ENCODE measurements around the gene CFAP68.

DNA sequence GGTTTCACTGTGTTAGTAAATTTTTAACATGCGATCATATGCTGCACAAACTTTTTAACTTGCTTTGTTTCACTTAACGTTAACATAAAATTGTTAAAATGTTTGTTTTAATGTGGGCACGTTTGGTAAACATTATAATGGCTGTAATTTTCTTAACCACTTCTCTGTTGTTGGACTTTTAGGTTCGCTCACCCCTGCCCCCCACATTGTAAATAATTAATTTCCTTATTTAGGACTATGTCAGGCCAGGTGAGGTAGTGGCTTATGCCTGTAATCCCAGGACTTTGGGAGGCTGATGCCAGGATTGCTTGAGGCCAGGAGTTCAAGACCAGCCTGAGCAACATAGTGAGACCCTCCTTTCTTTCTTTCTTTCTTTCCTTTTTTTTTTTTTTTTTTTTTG is 51.1 kb downstream of the CFAP68 start:
- no peak for TF ChIP-seq POLR2AphosphoS5 (IDR thresholded peaks at IDR 0.05; ENCODE audit: low read depth, low read length)
- TF ChIP-seq, protein P1, sequence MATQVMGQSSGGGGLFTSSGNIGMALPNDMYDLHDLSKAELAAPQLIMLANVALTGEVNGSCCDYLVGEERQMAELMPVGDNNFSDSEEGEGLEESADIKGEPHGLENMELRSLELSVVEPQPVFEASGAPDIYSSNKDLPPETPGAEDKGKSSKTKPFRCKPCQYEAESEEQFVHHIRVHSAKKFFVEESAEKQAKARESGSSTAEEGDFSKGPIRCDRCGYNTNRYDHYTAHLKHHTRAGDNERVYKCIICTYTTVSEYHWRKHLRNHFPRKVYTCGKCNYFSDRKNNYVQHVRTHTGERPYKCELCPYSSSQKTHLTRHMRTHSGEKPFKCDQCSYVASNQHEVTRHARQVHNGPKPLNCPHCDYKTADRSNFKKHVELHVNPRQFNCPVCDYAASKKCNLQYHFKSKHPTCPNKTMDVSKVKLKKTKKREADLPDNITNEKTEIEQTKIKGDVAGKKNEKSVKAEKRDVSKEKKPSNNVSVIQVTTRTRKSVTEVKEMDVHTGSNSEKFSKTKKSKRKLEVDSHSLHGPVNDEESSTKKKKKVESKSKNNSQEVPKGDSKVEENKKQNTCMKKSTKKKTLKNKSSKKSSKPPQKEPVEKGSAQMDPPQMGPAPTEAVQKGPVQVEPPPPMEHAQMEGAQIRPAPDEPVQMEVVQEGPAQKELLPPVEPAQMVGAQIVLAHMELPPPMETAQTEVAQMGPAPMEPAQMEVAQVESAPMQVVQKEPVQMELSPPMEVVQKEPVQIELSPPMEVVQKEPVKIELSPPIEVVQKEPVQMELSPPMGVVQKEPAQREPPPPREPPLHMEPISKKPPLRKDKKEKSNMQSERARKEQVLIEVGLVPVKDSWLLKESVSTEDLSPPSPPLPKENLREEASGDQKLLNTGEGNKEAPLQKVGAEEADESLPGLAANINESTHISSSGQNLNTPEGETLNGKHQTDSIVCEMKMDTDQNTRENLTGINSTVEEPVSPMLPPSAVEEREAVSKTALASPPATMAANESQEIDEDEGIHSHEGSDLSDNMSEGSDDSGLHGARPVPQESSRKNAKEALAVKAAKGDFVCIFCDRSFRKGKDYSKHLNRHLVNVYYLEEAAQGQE (IDR thresholded peaks at IDR 0.05; ENCODE audit: insufficient read depth in 1 of 2, low read depth in 2 of 2, low read length in 2 of 2): no peak
- TF ChIP-seq TAF1 (IDR thresholded peaks at IDR 0.05; ENCODE audit: borderline replicate concordance, insufficient read depth, low read length): no peak
- no peak for TF ChIP-seq SIN3A (IDR thresholded peaks at IDR 0.05; ENCODE audit: borderline replicate concordance, insufficient read depth, low read length)
